Activated naive CD8-positive, alpha-beta T cell (primary cell): Measurements from ENCODE around the gene SLC7A11.
"Not testable (repeated sequence)": the region's sequence is repeated elsewhere in the genome, so short reads cannot be mapped to it uniquely, and the experiment has no call there.

Experiments
- H3K27ac Mint-ChIP-seq: one replicate; pipeline ENCODE4 v1.8.0; 2021; ENCODE audit warnings: mixed read lengths
- H3K27me3 Mint-ChIP-seq: one replicate; pipeline ENCODE4 v1.8.0; 2021; ENCODE audit warnings: mixed read lengths
- H3K36me3 Mint-ChIP-seq: one replicate; pipeline ENCODE4 v1.8.0; 2021; ENCODE audit warnings: mixed read lengths
- H3K4me1 Mint-ChIP-seq: one replicate; pipeline ENCODE4 v1.8.0; 2021; ENCODE audit warnings: low read depth, mixed read lengths
- H3K4me3 Mint-ChIP-seq: one replicate; pipeline ENCODE4 v1.8.0; 2021; ENCODE audit warnings: mild to moderate bottlenecking, mixed read lengths
- H3K9me3 Mint-ChIP-seq: one replicate; pipeline ENCODE4 v1.8.0; 2021; ENCODE audit warnings: low read depth, mixed read lengths

Gene SLC7A11

GRCh38 chr4:138234248-138234647 is 7.9 kb downstream of the SLC7A11 start:
- H3K27ac Mint-ChIP-seq: no peak overlapping the region
- H3K4me3 Mint-ChIP-seq: no peak overlapping the region
- H3K36me3 Mint-ChIP-seq: no peaks in the 10 kb centered on the region
- no peaks in the 10 kb centered on the region for H3K9me3 Mint-ChIP-seq
- peaks cover 11% of the 10 kb centered on the region for H3K4me1 Mint-ChIP-seq
- H3K27me3 Mint-ChIP-seq: no peaks in the 10 kb centered on the region

DNA sequence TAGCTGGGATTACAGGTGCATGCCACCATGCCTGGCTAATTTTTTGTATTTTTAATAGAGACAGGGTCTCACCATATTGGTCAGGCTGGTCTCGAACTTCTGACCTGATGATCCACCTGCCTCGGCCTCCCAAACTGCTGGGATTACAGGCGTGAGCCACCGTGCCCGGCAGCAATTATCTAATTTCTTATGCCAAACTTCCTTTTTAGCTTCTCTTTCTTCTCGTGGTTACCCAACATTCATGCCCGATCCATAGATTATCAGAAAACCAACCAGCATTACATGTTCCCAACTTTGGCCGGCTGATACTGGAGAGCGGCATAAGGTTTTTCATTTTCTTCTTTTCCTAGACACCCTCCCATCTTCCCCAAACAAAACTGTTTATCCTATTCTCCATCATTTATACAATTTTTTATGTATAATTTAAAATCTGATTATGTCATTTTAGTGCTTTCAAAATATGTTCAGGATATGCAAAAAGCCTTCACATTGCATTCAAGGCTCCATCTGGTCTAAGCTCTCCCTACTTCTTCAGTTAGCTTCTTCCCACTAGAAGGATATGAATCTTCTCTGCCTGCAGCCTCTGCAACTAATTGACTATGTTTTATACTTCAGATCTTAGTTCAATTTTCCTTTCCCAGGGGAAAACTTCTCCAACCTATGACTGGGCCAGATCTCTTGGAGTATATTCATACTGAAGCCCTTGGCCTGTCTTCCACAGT is 8.7 kb downstream of the SLC7A11 start:
- Mint-ChIP-seq H3K4me3 (no peak overlapping the region), H3K36me3 (no peaks in the 10 kb centered on the region), H3K27me3 (no peaks in the 10 kb centered on the region), H3K4me1 (peaks cover 11% of the 10 kb centered on the region), H3K9me3 (no peaks in the 10 kb centered on the region), H3K27ac (no peak overlapping the region)

- no peak overlapping the region for H3K4me3 Mint-ChIP-seq
- no peaks in the 10 kb centered on the region for H3K36me3 Mint-ChIP-seq
- H3K27me3 Mint-ChIP-seq: no peaks in the 10 kb centered on the region
- no peaks in the 10 kb centered on the region for H3K9me3 Mint-ChIP-seq
- H3K27ac Mint-ChIP-seq: no peak overlapping the region
- H3K4me1 Mint-ChIP-seq: peaks cover 11% of the 10 kb centered on the region
Measured at GRCh38 chr4:138232364-138232763, 9.8 kb downstream of the SLC7A11 start.

DNA sequence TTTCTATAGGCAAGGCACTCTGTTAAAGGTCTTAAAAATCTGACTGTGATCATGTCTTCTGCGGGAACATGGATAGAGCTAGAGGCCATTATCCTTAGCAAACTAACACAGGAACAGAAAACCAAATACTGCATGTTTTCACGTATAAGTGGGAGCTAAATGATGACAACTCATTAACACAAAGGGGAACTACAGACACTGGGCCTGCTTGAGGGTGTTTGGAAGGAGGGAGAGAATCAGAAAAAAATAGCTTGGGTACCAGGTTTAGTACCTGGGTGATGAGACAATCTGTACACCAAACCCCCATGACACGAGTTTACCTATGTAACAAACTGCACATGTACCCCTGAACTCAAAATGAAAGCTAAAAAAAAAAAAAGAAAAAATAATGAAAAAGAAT is 12.1 kb downstream of the SLC7A11 start:
- Mint-ChIP-seq H3K4me1 (no peaks in the 10 kb centered on the region), H3K36me3 (no peaks in the 10 kb centered on the region), H3K27me3 (no peaks in the 10 kb centered on the region), H3K9me3 (no peaks in the 10 kb centered on the region), H3K4me3 (no peak overlapping the region), H3K27ac (no peak overlapping the region)

DNA sequence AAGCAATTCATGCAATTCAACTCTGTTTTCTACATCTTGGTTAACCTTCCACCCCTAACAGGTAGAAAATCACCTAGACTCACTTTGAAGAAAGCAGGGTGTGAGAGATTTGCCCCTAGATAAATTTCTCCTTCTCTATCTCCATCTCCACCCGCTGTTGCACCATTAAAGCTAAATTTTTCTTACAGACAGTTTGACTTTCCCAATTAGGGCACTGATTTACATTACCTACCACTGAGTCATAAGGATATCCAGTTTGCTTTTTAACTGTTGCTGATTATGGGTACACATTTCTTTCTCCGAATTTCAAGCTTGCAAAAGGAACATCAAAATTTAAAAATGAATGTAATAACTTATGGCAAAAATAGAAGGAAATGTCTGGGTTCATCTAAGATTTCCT is 13.0 kb downstream of the SLC7A11 start:
- no peaks in the 10 kb centered on the region for H3K4me1 Mint-ChIP-seq
- no peaks in the 10 kb centered on the region for H3K36me3 Mint-ChIP-seq
- H3K4me3 Mint-ChIP-seq: no peak overlapping the region
- no peak overlapping the region for H3K27ac Mint-ChIP-seq
- no peaks in the 10 kb centered on the region for H3K9me3 Mint-ChIP-seq
- H3K27me3 Mint-ChIP-seq: no peaks in the 10 kb centered on the region

DNA sequence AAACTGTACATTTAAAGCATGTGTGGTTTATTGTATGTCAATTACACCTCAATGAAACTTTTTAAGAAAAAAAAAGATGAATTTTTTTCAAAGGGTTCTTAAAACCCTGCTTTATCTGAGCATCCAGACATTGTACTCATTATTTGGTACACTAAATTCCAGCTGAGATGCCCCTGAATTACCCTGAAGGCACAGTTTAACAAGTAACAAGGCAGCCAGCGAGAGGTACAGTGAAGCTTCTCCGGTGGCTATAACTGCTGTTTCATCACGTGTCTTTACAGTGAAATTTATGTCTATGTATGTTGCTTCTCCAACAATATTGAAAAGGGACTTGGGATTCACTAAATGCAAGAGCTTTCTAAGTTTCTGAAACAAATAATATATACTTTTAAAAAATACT is 15.8 kb downstream of the SLC7A11 start:
- no peaks in the 10 kb centered on the region for H3K36me3 Mint-ChIP-seq
- no peak overlapping the region for H3K4me3 Mint-ChIP-seq
- H3K27me3 Mint-ChIP-seq: no peaks in the 10 kb centered on the region
- H3K9me3 Mint-ChIP-seq: no peaks in the 10 kb centered on the region
- no peak overlapping the region for H3K27ac Mint-ChIP-seq
- no peaks in the 10 kb centered on the region for H3K4me1 Mint-ChIP-seq

GRCh38 chr4:138225477-138225876 is 16.7 kb downstream of the SLC7A11 start:
- Mint-ChIP-seq H3K4me3 (no peak overlapping the region), H3K4me1 (no peaks in the 10 kb centered on the region), H3K27me3 (no peaks in the 10 kb centered on the region), H3K36me3 (no peaks in the 10 kb centered on the region), H3K27ac (no peak overlapping the region), H3K9me3 (no peaks in the 10 kb centered on the region)

DNA sequence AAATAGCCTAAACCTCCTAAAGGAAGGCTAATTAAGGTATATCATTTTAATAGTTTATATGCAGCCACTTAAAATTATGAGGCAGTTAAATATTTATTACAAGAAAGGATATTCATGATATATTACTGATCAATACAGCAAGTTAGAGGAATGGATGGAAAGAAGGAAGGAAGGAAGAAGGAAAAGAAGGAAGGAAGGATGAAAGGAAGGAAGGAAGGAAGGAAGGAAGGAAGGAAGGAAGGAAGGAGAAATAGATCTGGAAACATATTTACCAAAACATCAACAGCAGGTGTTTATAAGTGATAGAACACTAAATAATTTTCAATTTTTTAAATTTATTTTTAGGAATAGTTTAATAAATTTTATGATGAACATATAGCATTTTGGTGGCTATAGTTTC is 17.5 kb downstream of the SLC7A11 start:
- H3K27me3 Mint-ChIP-seq: no peaks in the 10 kb centered on the region
- no peaks in the 10 kb centered on the region for H3K9me3 Mint-ChIP-seq
- no peak overlapping the region for H3K27ac Mint-ChIP-seq
- no peaks in the 10 kb centered on the region for H3K36me3 Mint-ChIP-seq
- H3K4me1 Mint-ChIP-seq: no peaks in the 10 kb centered on the region
- H3K4me3 Mint-ChIP-seq: no peak overlapping the region

DNA sequence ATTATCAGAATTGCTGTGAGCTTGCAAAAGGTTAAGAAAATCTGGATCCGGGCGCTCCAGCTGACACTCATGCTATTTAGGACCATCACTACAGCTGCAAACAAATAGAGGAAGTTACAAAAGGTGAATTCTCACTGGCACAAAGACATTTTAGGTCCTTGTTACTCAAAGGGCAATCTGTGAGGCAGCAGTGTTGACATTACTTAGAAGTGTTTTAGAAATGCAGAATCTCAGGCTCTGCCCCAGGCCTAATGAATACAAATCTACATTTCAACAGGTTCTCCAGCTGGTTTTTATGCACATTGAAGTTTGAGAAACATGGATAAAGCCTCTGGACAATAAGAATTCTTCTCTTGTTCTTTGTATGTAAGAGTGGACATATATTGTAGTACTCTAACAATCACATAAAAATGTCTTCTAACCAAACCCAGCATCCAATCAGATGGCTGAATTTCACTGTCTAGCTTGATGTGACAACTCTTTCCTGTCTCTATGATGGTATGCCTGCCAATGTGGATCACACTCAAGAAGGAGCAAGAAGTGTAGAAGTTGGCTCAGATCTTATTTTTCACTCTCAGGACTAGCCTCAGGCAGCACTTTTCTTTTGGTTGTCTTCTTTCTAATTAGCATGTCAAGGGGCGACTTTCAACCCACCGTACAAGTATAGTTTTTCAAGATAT is 18.8 kb downstream of the SLC7A11 start:
- Mint-ChIP-seq H3K36me3 (no peaks in the 10 kb centered on the region), H3K4me3 (no peak overlapping the region), H3K27me3 (no peaks in the 10 kb centered on the region), H3K27ac (no peak overlapping the region), H3K4me1 (no peaks in the 10 kb centered on the region), H3K9me3 (no peaks in the 10 kb centered on the region)

DNA sequence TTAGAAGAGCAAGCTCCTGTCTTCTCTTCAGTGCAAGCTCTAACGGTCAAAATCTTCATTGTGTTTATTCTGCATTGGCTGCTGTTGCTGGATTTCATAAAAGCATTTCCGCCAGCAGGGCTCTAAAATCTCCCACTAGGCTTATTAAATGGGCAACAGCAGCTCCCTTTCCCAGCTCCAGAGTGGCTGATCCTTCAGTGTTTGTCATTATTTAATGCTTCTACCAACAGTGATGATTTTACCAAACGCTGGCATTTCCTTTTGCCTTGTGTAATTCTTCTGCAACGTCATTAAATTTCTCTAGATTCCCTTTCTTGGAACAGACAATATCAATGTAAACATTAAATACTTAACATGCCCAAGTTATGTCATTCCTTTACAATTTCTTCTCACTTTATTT is 20.1 kb downstream of the SLC7A11 start:
- Mint-ChIP-seq H3K27me3 (no peaks in the 10 kb centered on the region), H3K36me3 (no peaks in the 10 kb centered on the region), H3K27ac (no peak overlapping the region), H3K4me1 (no peaks in the 10 kb centered on the region), H3K9me3 (no peaks in the 10 kb centered on the region), H3K4me3 (no peak overlapping the region)

DNA sequence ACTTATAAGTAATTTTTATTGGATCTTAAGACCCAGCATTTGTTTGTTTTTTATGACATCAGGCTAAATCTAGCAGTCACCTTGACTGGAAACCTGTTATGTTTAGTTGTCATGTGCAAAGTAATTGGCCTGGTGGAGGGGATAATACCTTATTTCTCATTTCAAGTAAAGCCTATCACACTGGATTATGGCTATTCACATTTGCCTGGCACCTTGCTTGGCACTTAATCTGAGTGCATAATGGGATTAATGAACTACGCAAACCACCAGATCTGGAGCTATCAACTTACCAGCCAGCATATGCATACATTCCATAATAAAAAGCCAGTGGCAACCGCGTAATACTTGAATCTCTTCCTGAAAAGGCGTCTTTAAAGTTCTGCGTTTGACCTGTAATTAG is 23.2 kb downstream of the SLC7A11 start:
- H3K9me3 Mint-ChIP-seq: no peaks in the 10 kb centered on the region
- no peaks in the 10 kb centered on the region for H3K36me3 Mint-ChIP-seq
- H3K27me3 Mint-ChIP-seq: no peaks in the 10 kb centered on the region
- H3K4me1 Mint-ChIP-seq: no peaks in the 10 kb centered on the region
- no peak overlapping the region for H3K4me3 Mint-ChIP-seq
- H3K27ac Mint-ChIP-seq: no peak overlapping the region

GRCh38 chr4:138217567-138217966 is 24.6 kb downstream of the SLC7A11 start:
- Mint-ChIP-seq H3K27me3 (peaks cover 1% of the 10 kb centered on the region), H3K4me3 (no peak overlapping the region), H3K27ac (no peak overlapping the region), H3K4me1 (no peaks in the 10 kb centered on the region), H3K36me3 (no peaks in the 10 kb centered on the region), H3K9me3 (no peaks in the 10 kb centered on the region)

- Mint-ChIP-seq H3K4me3 (no peak overlapping the region), H3K27me3 (peaks cover 1% of the 10 kb centered on the region), H3K36me3 (no peaks in the 10 kb centered on the region)
Measured at GRCh38 chr4:138216272-138216867, 25.8 kb downstream of the SLC7A11 start.

DNA sequence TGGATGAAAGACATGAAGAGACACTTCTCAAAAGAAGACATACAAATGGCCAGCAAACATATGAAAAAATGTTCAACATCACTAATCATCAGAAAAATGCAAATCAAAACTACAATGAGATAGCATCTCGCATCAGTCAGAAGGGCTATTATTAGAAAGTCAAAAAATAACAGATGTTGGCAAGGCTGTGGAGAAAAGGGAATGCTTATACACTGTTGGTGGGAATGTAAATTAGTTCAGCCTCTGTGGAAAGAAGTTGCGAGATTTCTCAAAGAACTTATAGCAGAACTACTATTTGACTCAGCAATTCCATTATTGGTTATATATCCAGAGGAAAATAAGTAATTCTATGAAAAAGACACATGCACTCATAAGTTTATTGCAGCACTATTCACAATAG is 31.6 kb downstream of the SLC7A11 start:
- not testable (repeated sequence) for H3K36me3 Mint-ChIP-seq, H3K27me3 Mint-ChIP-seq, H3K4me1 Mint-ChIP-seq, H3K9me3 Mint-ChIP-seq, H3K27ac Mint-ChIP-seq, H3K4me3 Mint-ChIP-seq

More at GRCh38 chr4:138216272-138216867, 25.8 kb downstream of the SLC7A11 start:
- H3K4me1 Mint-ChIP-seq: no peaks in the 10 kb centered on the region
- no peak overlapping the region for H3K27ac Mint-ChIP-seq
- H3K9me3 Mint-ChIP-seq: no peaks in the 10 kb centered on the region

- no peaks in the 10 kb centered on the region for H3K4me1 Mint-ChIP-seq
- H3K9me3 Mint-ChIP-seq: no peaks in the 10 kb centered on the region
- no peak overlapping the region for H3K4me3 Mint-ChIP-seq
- H3K27me3 Mint-ChIP-seq: peaks cover 1% of the 10 kb centered on the region
- H3K36me3 Mint-ChIP-seq: no peaks in the 10 kb centered on the region
- H3K27ac Mint-ChIP-seq: no peak overlapping the region
Measured at GRCh38 chr4:138209094-138209493, 33.1 kb downstream of the SLC7A11 start.
